ENCODE data around the gene TEKT1. TPM values are rescaled to one million over a fixed set of nuclear protein-coding genes. Genes with fewer than 3 reads are reported as not detected.

TEKT1 gene
- total RNA-seq, 3 donors from 2014 or later (not counting 1 experiment from before 2014, with no cell fraction given) = not detected

DNA sequence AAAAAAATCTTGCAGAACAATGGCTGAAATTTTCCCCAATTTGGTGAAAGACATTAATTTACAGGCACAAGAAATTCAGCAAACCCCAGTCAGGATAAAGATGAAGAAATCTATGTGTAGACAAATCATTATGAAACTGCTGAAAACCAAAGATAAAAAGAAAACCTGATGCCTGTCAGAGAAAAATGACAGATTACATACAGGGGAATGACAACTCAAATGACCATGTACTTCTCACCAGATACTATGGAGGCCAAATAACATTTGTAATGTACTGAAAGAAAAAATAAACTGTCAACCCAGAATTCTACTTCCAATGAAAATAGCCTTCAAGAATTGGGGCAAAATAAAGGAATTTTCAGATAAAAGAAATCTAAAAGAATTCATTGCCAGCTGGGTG is 82.9 kb downstream of the TEKT1 start:
- Histone ChIP-seq H3K9me3 (ENCODE audit: control insufficient read depth, insufficient read depth, low read length) (no peaks in the 10 kb centered on the region), H3K4me3 (ENCODE audit: low read length) (no peak overlapping the region), H3K4me1 (ENCODE audit: control insufficient read depth, insufficient read depth, low read length) (peaks cover 14% of the 10 kb centered on the region), H3K36me3 (ENCODE audit: control insufficient read depth, insufficient read depth, low read length) (no peaks in the 10 kb centered on the region), H3K27ac (ENCODE audit: low read length) (no peak overlapping the region), H3K27me3 (ENCODE audit: control insufficient read depth, insufficient read depth, low read length) (no peaks in the 10 kb centered on the region)
- TF ChIP-seq CTCF (IDR thresholded peaks at IDR 0.05) = no peak
- peaks cover 22 to 23% of the 10 kb centered on the region in 2 donors for H3K27me3 Mint-ChIP-seq (ENCODE audit: low read depth in 2 of 2)
- DNase-seq = no peak
- peaks cover 18 to 19% of the 10 kb centered on the region in 2 donors for H3K4me1 Mint-ChIP-seq
- no peak overlapping the region for H3K4me3 Mint-ChIP-seq
- no peak overlapping the region for H3K27ac Mint-ChIP-seq
- H3K36me3 Mint-ChIP-seq = no peaks in the 10 kb centered on the region
- intact Hi-C loops (cut with micrococcal nuclease) = no loop called here
- ATAC-seq = no peak
- no peaks in the 10 kb centered on the region for H3K9me3 Mint-ChIP-seq

Other genes starting within 250 kb of the TEKT1 start
- 10 to 100 TPM; 13.4 to 17.2 (median 15.4) TPM for gene KIAA0753, start 191.0 kb downstream of the TEKT1 start, total RNA-seq
- gene TXNDC17, start 190.7 kb downstream of the TEKT1 start, total RNA-seq = 10 to 100 TPM; 15.2 to 15.7 (median 15.4) TPM
- 10 to 100 TPM in 2 of 3 donors, 1 to 10 TPM in 1; 8.3 to 26.1 (median 19.1) TPM for gene MED31, start 180.1 kb downstream of the TEKT1 start, total RNA-seq
- under 1 TPM; 0.68 to 0.87 (median 0.82) TPM for gene C17orf100, start 180.0 kb downstream of the TEKT1 start, total RNA-seq
- gene SLC13A5, start 118.4 kb downstream of the TEKT1 start, total RNA-seq = not detected
- 100 to 1,000 TPM in 1 of 3 donors, 10 to 100 TPM in 2; 64.2 to 130 (median 97.4) TPM for gene XAF1, start 75.7 kb downstream of the TEKT1 start, total RNA-seq
- gene FBXO39, start 55.5 kb downstream of the TEKT1 start, total RNA-seq = under 1 TPM; 0.40 to 0.72 (median 0.43) TPM
- 1 to 10 TPM in 2 of 3 donors, under 1 TPM in 1; 0.77 to 2.4 (median 1.3) TPM for gene ALOX12, start 164.3 kb upstream of the TEKT1 start, total RNA-seq
- gene RNASEK, start 180.9 kb upstream of the TEKT1 start, total RNA-seq = 100 to 1,000 TPM; 151 to 165 (median 159) TPM
- under 1 TPM in 2 of 3 donors, not detected in 1; 0.49 to 0.84 TPM for gene BCL6B, start 191.3 kb upstream of the TEKT1 start, total RNA-seq
- gene SLC16A13, start 204.3 kb upstream of the TEKT1 start, total RNA-seq = 1 to 10 TPM; 4.8 to 7.0 (median 6.0) TPM
- 1 to 10 TPM; 1.2 to 2.5 (median 1.6) TPM for gene SLC16A11, start 212.4 kb upstream of the TEKT1 start, total RNA-seq
- 1 to 10 TPM in 2 of 3 donors, under 1 TPM in 1; 0.54 to 2.2 (median 1.8) TPM for gene CLEC10A, start 248.5 kb upstream of the TEKT1 start, total RNA-seq

Data from natural killer cell (primary cell).